ENCODE results near the gene CIC. TPM values are rescaled to one million over a fixed set of nuclear protein-coding genes. Genes with fewer than 3 reads are reported as not detected.
A peak's percentile ranks its signal among the peaks of the same experiment; 100 is the strongest.

The CIC gene
- polyA plus RNA-seq, 2 of the 4 experiments (the other 2 are of a cell fraction) = 7.2 to 56.4 TPM

GRCh38 chr19:42313840-42314755 lies 45.0 kb downstream of the CIC start:
- Histone ChIP-seq H3K9me3 (no peaks in the 10 kb centered on the region), H3K4me3 (peak overlapping the region; percentile 51), H3K27ac (peak overlapping the region in 1 of 2 experiments; percentile 79; a peak in 2 of 6 replicates), H3K4me1 (peaks cover 5% of the 10 kb centered on the region; the same call in 1 of the 3 replicates), H3K4me2 (peak overlapping the region; percentile 94)
- POLR2A ChIA-PET = no interaction called here
- ATAC-seq = 0 out of 6 replicates have a peak, but pooled peaks of 1 of the 2 experiments have one; percentile 4
- no peak for DNase-seq (ENCODE audit: low read depth in 1 of 2, low spot score in 1 of 2)
- CTCF ChIA-PET = interaction anchor here (0.9 to 4.4 kb wide), 12 partner anchors 9 to 173 kb away, joined by 3 to 30 read pairs (median 4); partner anchors contain the start of genes PAFAH1B3 and PRR19
- FAIRE-seq = no peak
- TF ChIP-seq CEBPB (IDR thresholded peaks at IDR 0.05) = no peak
- TF ChIP-seq SREBF2 (IDR thresholded peaks at IDR 0.05) = no peak
- peak; percentile 66; the same call in 1 of the 2 replicates for TF ChIP-seq REST (IDR thresholded peaks at IDR 0.05)
- TF ChIP-seq MAZ (IDR thresholded peaks at IDR 0.05; ENCODE audit: borderline replicate concordance, low read depth, low read length) = no peak
- TF ChIP-seq EHF (CRISPR knock-in tag; IDR thresholded peaks at IDR 0.05) = no peak
- TF ChIP-seq EHMT2 (IDR thresholded peaks at IDR 0.05; ENCODE audit: low read depth) = peak; percentile 2; the same call in 1 of the 2 replicates
- TF ChIP-seq CHD4 (IDR thresholded peaks at IDR 0.05; ENCODE audit: borderline replicate concordance) = no peak
- 49% methylated on average over 26 of the region's 26 CpGs for WGBS (ENCODE audit: missing lambda C conversion rate)

- TF ChIP-seq JUN (IDR thresholded peaks at IDR 0.05) (no peak), ESRRA (IDR thresholded peaks at IDR 0.05; ENCODE audit: borderline replicate concordance, low read length) (no peak), KDM5A (IDR thresholded peaks at IDR 0.05) (no peak), EHMT2 (IDR thresholded peaks at IDR 0.05; ENCODE audit: low read depth) (no peak)
- POLR2A ChIA-PET = no interaction called here
- no peak for ATAC-seq
Measured at GRCh38 chr19:42315024-42315423, 46.0 kb downstream of the CIC start.

GRCh38 chr19:42316223-42317211 lies 47.5 kb downstream of the CIC start:
- no peak overlapping the region for H3K4me3 ChIP-seq
- ChIA-PET POLR2A (no interaction called here), CTCF (interaction anchor here (0.5 to 4.4 kb wide), 12 partner anchors 12 to 1453 kb away, joined by 3 to 30 read pairs (median 4); partner anchors contain the start of genes PAFAH1B3, POU2F2 and PRR19)
- H3K27ac ChIP-seq = no peak overlapping the region
- DNase-seq (ENCODE audit: low read depth in 1 of 2, low spot score in 1 of 2) (peak in 1 of 2 experiments; percentile 56), ATAC-seq (peak; percentile 16 to 36), FAIRE-seq (no peak)
- H3K4me1 ChIP-seq = peaks cover 5% of the 10 kb centered on the region; the same call in 1 of the 3 replicates
- 64% methylated on average over 28 of the region's 28 CpGs for WGBS (ENCODE audit: missing lambda C conversion rate)
- no peak overlapping the region for H3K4me2 ChIP-seq
- no peaks in the 10 kb centered on the region for H3K9me3 ChIP-seq
- no peak for TF ChIP-seq KDM5A (IDR thresholded peaks at IDR 0.05)

More at GRCh38 chr19:42315024-42315423, 46.0 kb downstream of the CIC start:
- FAIRE-seq (no peak), DNase-seq (ENCODE audit: low read depth in 1 of 2, low spot score in 1 of 2) (no peak)
- CTCF ChIA-PET = interaction anchor here (0.7 to 4.4 kb wide), 8 partner anchors 8 to 77 kb away, joined by 3 to 30 read pairs (median 4); partner anchors contain the start of genes PAFAH1B3 and PRR19
- Histone ChIP-seq H3K4me1 (peaks cover 5% of the 10 kb centered on the region; the same call in 1 of the 3 replicates), H3K4me3 (no peak overlapping the region), H3K4me2 (no peak overlapping the region), H3K27ac (no peak overlapping the region), H3K9me3 (no peaks in the 10 kb centered on the region)
- 62% methylated on average over 5 of the region's 5 CpGs for WGBS (ENCODE audit: missing lambda C conversion rate)

Data from A549 (cell line).